ENCODE data around the gene L1TD1. TPM values are rescaled to one million over a fixed set of nuclear protein-coding genes. Genes with fewer than 3 reads are reported as not detected.

Gene L1TD1
- total RNA-seq, 3 donors from 2014 or later: 0.16 to 0.66 (median 0.59) TPM

- Histone ChIP-seq H3K36me3 (no peaks in the 10 kb centered on the region), H3K27ac (no peak overlapping the region), H3K27me3 (no peaks in the 10 kb centered on the region), H3K9me3 (no peaks in the 10 kb centered on the region), H3K4me1 (no peaks in the 10 kb centered on the region), H3K4me3 (no peak overlapping the region)
- DNase-seq (ENCODE audit: low spot score in 2 of 2): no peak
- TF ChIP-seq POLR2AphosphoS5 (IDR thresholded peaks at IDR 0.05): no peak
- TF ChIP-seq CTCF (IDR thresholded peaks at IDR 0.05): no peak
- TF ChIP-seq POLR2A (IDR thresholded peaks at IDR 0.05): no peak
- intact Hi-C loops (cut with DNase I; ENCODE audit: low total_unique reads): no loop called here
These were observed 66.0 kb downstream of the L1TD1 start for GRCh38 chr1:62260688-62261087.

Other genes with a start within 250 kb of the L1TD1 start
- gene KANK4, start 124.6 kb downstream of the L1TD1 start, total RNA-seq: 1 to 10 TPM in 1 of 3 donors, under 1 TPM in 2; 0.48 to 1.6 (median 0.66) TPM
- gene USP1, start 242.2 kb downstream of the L1TD1 start, total RNA-seq: 10 to 100 TPM; 19.4 to 39.7 (median 29.8) TPM

Data from breast epithelium (tissue), 4 donors.